HepG2 (cell line): ENCODE data around the gene PTPRM. TPM values are rescaled to one million over a fixed set of nuclear protein-coding genes. Genes with fewer than 3 reads are reported as not detected.

ENCODE experiments used
- ATAC-seq: fragments of 200-7000 bp; cut with Tn5 transposase; 3 replicates; pipeline ENCODE4 v1.9.1; 2020; ENCODE audit warnings: mild to moderate bottlenecking, moderate library complexity
- BruUV-seq: library from RNA; stranded (reverse); fragments of 400-500 nt; replicated peaks from 2 replicates; lab custom pipeline; 2021; lab: Mats Ljungman, UMichigan
- CTCF ChIA-PET: fragments of 300-600 bp; formaldehyde crosslinking; extraction: SDS; loops from one replicate; lab custom pipeline; 2021; ENCODE audit warnings: low total read pairs, inconsistent platforms, low intra/inter-chr PET ratio; lab: Yijun Ruan, JAX
- POLR2A ChIA-PET: fragments of 350-600 bp; sonication (Branson Sonifier 250); formaldehyde crosslinking; loops from one replicate; lab custom pipeline; 2020; ENCODE audit warnings: antibody characterized with exemption, inconsistent platforms; lab: Yijun Ruan, JAX
- DNase-seq: peaks from one replicate; pipeline ENCODE4 v3.0.0-alpha.2; 2015; ENCODE audit warnings: low spot score
- FAIRE-seq: peaks from 3 replicates; lab custom pipeline; 2011; peaks lifted over from hg19 to GRCh38; lab: Jason Lieb, UNC
- H2AFZ ChIP-seq: one replicate; pipeline ENCODE4 v1.6.1; 2011; ENCODE audit warnings: low read length, inconsistent platforms
- H3K27ac ChIP-seq: fragments of 300-600 bp; 3 replicates; pipeline ENCODE4 v1.8.0; 2011; ENCODE audit warnings: mixed run types, mild to moderate bottlenecking, mixed read lengths, low read length, inconsistent platforms; ENCODE audit not compliant: insufficient read depth; ENCODE audit errors: extremely low read length
- H3K27me3 ChIP-seq, 2 experiments: fragments of 200-600 bp in 1 of 2; 2 replicates in 1 of 2; 3 replicates in 1 of 2; pipeline versions ENCODE4 v1.6.0 to v1.8.0; 2011; ENCODE audit warnings: low read length in 2 of 2, mild to moderate bottlenecking in 2 of 2, moderate library complexity in 2 of 2, inconsistent platforms in 1 of 2; ENCODE audit not compliant: insufficient read depth in 2 of 2, control insufficient read depth in 1 of 2
- H3K36me3 ChIP-seq, 2 experiments: fragments of 200-600 bp in 1 of 2; replicated peaks in 1 of 2; 2 replicates in 1 of 2; 3 replicates in 1 of 2; pipeline versions ENCODE4 v1.5.1 to v1.8.0; 2011; ENCODE audit warnings: low read length in 2 of 2, inconsistent platforms in 1 of 2; ENCODE audit not compliant: insufficient read depth in 2 of 2, control insufficient read depth in 1 of 2
- H3K4me1 ChIP-seq: 2 replicates; pipeline ENCODE4 v1.5.1; 2012; ENCODE audit warnings: low read length, inconsistent platforms; ENCODE audit not compliant: insufficient read depth
- H3K4me2 ChIP-seq: 2 replicates; pipeline ENCODE4 v1.6.0; 2011; ENCODE audit warnings: low read depth, low read length, inconsistent platforms
- H3K4me3 ChIP-seq, 3 experiments: fragments of 200-600 bp in 1 of 3; sonication (generic), shearing (Covaris generic) in 1 of 3; replicated peaks in 1 of 3; 2 replicates each; pipeline ENCODE4 v1.5.1; 2011 to 2016; ENCODE audit warnings: low read length in 3 of 3, inconsistent platforms in 2 of 3, low read depth in 2 of 3, mild to moderate bottlenecking in 2 of 3, control low read depth in 1 of 3, mixed read lengths in 1 of 3; ENCODE audit not compliant: insufficient read depth in 1 of 3
- H3K79me2 ChIP-seq: one replicate; pipeline ENCODE4 v1.6.1; 2011; ENCODE audit warnings: low read length, inconsistent platforms; ENCODE audit not compliant: insufficient read depth
- H3K9ac ChIP-seq: 2 replicates; pipeline ENCODE4 v1.6.0; 2011; ENCODE audit warnings: mild to moderate bottlenecking, low read depth, low read length, inconsistent platforms; ENCODE audit not compliant: insufficient read depth
- H3K9me3 ChIP-seq: 2 replicates; pipeline ENCODE4 v1.5.1; 2012; ENCODE audit warnings: mild to moderate bottlenecking, low read length
- H4K20me1 ChIP-seq: 2 replicates; pipeline ENCODE4 v1.6.0; 2011; ENCODE audit warnings: inconsistent platforms, mild to moderate bottlenecking, low read length, moderate library complexity; ENCODE audit not compliant: insufficient read depth
- BCL6 ChIP-seq: IDR thresholded peaks from 2 replicates; pipeline ENCODE4 v1.6.1; 2016; ENCODE audit warnings: missing genetic modification reagents, missing compliant biosample characterization
- ELF1 ChIP-seq: sonication (generic); formaldehyde crosslinking; IDR thresholded peaks from 2 replicates; pipeline ENCODE4 v1.4.0; 2020; ENCODE audit warnings: missing genetic modification reagents
- SIX1 ChIP-seq: sonication (generic); formaldehyde crosslinking; IDR thresholded peaks from 2 replicates; pipeline ENCODE4 v1.4.0; 2020; ENCODE audit warnings: missing genetic modification reagents, borderline replicate concordance
- SIX4 ChIP-seq: sonication (generic); formaldehyde crosslinking; IDR thresholded peaks from 2 replicates; pipeline ENCODE4 v1.4.0; 2020; ENCODE audit warnings: missing genetic modification reagents
- ZNF496 ChIP-seq: sonication (generic); formaldehyde crosslinking; IDR thresholded peaks from 2 replicates; pipeline ENCODE4 v1.8.1; 2023; ENCODE audit warnings: mild to moderate bottlenecking, moderate library complexity, missing genetic modification reagents; ENCODE audit not compliant: insufficient replicate concordance
- WGBS: methylation state at CpG from one replicate; pipeline ENCODE4 v1.1.6; 2017; ENCODE audit warnings: low lambda C conversion rate; 5-methylcytosine and 5-hydroxymethylcytosine counted together
- in situ Hi-C: cut with HindIII; loops from 2 replicates; pipeline ENCODE4 v1.10.0; 2017; ENCODE audit warnings: low pct_unique_long_range_greater_than_20kb; ENCODE audit not compliant: extremely low pct_ligation_motif_present
- intact Hi-C: fragments of 100-400 bp; cut with micrococcal nuclease; formaldehyde crosslinking; loops from one replicate; pipeline ENCODE4 v1.10.0; 2022; ENCODE audit not compliant: unreplicated experiment
- polyA plus RNA-seq, 8 experiments: library from polyadenylated mRNA; depleted of rRNA in 3 of 8; stranded (reverse) in 7 of 8; unstranded in 1 of 8; fragments of >200 nt; fragmentation: Illumina TruSeq in 4 of 8; extraction: Trizol in 4 of 8; gene quantifications; 2 replicates each; pipeline versions ENCODE4 v1.2.1 to v1.2.3, GENCODE V29; 2011 to 2016; ENCODE audit warnings: low read depth in 4 of 8, missing spikeins in 1 of 8, mixed read lengths in 1 of 8; ENCODE audit not compliant: insufficient read depth in 1 of 8
- total RNA-seq, 5 experiments: library from RNA; depleted of rRNA; stranded (reverse); fragments of >200 nt; fragmentation: Illumina TruSeq; extraction: Trizol; gene quantifications; 2 replicates each; pipeline ENCODE4 v1.2.3, GENCODE V29; 2016; ENCODE audit warnings: low read depth in 1 of 5
- TF ChIP-seq, protein P1 (sequence below): fragments of 450-650 bp; IDR thresholded peaks from 2 replicates; pipeline ENCODE4 v1.6.1; 2017; ENCODE audit warnings: mild to moderate bottlenecking
- TF ChIP-seq, protein P2 (sequence below): sonication (generic); formaldehyde crosslinking; IDR thresholded peaks from 2 replicates; pipeline ENCODE4 v1.9.0; 2021; ENCODE audit warnings: missing genetic modification reagents, borderline replicate concordance
- TF ChIP-seq, protein P3 (sequence below): sonication (generic); formaldehyde crosslinking; IDR thresholded peaks from 2 replicates; pipeline ENCODE4 v1.8.0; 2022; ENCODE audit warnings: mild to moderate bottlenecking, missing genetic modification reagents

Gene PTPRM
- total and polyA plus RNA-seq, 2 of the 13 experiments (the other 11 are each of a cell fraction or from before 2014, with no cell fraction given): 12.6 to 108 TPM

DNA sequence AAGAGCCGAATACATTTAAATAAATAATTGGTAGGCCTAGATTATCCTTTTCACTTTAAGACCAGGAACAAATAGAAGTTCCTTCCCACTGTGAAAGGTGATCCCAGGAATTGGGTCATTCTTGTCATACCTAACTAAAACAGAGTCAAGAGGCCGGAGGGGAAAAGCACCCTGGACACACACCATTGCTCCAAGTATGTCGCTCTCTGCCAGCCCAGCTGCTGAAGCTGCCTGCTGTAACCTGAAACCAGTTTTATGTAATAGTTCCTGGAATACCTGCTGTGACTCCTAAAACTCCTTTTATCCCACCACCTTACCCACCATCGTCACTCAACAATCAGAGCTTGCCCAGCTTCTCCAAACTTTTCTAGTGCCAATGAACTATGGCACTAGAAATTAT is 217.1 kb downstream of the PTPRM start:
- Histone ChIP-seq H2AFZ (no peak overlapping the region), H3K4me3 (no peak overlapping the region), H3K4me1 (peaks cover 8% of the 10 kb centered on the region), H3K27me3 (no peaks in the 10 kb centered on the region), H4K20me1 (no peaks in the 10 kb centered on the region), H3K4me2 (no peak overlapping the region), H3K9me3 (no peaks in the 10 kb centered on the region), H3K9ac (no peak overlapping the region), H3K36me3 (peaks cover 0 to 2% of the 10 kb centered on the region in 2 experiments; a peak in 2 of 5 replicates), H3K79me2 (no peaks in the 10 kb centered on the region), H3K27ac (no peak overlapping the region)
- ChIA-PET POLR2A (no interaction called here), CTCF (no interaction called here)
- ATAC-seq (no peak), FAIRE-seq (no peak), DNase-seq (no peak)
- intact Hi-C loops: no loop called here
- in situ Hi-C loops: loop anchor here (10.0 to 25.0 kb wide), 2 partner anchors 522 to 611 kb away; no protein-coding TSS in a partner anchor
- WGBS: 98% methylated on average over 3 of the region's 4 CpGs
- BruUV-seq: no TSS peak
- TF ChIP-seq SIX4 (CRISPR knock-in tag) (peak; percentile 74), SIX1 (CRISPR knock-in tag) (peak; percentile 47; the same call in 1 of the 2 replicates), ELF1 (CRISPR knock-in tag) (no peak), ZNF496 (no peak), BCL6 (peak; percentile 63)
- TF ChIP-seq, protein P1, sequence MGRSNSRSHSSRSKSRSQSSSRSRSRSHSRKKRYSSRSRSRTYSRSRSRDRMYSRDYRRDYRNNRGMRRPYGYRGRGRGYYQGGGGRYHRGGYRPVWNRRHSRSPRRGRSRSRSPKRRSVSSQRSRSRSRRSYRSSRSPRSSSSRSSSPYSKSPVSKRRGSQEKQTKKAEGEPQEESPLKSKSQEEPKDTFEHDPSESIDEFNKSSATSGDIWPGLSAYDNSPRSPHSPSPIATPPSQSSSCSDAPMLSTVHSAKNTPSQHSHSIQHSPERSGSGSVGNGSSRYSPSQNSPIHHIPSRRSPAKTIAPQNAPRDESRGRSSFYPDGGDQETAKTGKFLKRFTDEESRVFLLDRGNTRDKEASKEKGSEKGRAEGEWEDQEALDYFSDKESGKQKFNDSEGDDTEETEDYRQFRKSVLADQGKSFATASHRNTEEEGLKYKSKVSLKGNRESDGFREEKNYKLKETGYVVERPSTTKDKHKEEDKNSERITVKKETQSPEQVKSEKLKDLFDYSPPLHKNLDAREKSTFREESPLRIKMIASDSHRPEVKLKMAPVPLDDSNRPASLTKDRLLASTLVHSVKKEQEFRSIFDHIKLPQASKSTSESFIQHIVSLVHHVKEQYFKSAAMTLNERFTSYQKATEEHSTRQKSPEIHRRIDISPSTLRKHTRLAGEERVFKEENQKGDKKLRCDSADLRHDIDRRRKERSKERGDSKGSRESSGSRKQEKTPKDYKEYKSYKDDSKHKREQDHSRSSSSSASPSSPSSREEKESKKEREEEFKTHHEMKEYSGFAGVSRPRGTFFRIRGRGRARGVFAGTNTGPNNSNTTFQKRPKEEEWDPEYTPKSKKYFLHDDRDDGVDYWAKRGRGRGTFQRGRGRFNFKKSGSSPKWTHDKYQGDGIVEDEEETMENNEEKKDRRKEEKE: no peak
- TF ChIP-seq, protein P2, sequence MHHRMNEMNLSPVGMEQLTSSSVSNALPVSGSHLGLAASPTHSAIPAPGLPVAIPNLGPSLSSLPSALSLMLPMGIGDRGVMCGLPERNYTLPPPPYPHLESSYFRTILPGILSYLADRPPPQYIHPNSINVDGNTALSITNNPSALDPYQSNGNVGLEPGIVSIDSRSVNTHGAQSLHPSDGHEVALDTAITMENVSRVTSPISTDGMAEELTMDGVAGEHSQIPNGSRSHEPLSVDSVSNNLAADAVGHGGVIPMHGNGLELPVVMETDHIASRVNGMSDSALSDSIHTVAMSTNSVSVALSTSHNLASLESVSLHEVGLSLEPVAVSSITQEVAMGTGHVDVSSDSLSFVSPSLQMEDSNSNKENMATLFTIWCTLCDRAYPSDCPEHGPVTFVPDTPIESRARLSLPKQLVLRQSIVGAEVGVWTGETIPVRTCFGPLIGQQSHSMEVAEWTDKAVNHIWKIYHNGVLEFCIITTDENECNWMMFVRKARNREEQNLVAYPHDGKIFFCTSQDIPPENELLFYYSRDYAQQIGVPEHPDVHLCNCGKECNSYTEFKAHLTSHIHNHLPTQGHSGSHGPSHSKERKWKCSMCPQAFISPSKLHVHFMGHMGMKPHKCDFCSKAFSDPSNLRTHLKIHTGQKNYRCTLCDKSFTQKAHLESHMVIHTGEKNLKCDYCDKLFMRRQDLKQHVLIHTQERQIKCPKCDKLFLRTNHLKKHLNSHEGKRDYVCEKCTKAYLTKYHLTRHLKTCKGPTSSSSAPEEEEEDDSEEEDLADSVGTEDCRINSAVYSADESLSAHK (CRISPR knock-in tag): no peak
- TF ChIP-seq, protein P3, sequence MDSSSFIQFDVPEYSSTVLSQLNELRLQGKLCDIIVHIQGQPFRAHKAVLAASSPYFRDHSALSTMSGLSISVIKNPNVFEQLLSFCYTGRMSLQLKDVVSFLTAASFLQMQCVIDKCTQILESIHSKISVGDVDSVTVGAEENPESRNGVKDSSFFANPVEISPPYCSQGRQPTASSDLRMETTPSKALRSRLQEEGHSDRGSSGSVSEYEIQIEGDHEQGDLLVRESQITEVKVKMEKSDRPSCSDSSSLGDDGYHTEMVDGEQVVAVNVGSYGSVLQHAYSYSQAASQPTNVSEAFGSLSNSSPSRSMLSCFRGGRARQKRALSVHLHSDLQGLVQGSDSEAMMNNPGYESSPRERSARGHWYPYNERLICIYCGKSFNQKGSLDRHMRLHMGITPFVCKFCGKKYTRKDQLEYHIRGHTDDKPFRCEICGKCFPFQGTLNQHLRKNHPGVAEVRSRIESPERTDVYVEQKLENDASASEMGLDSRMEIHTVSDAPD: no peak
